SK-N-MC (cell line): ENCODE results near the gene TCF19.

Experiments used
- DNase-seq: peaks from one replicate; pipeline ENCODE4 v3.0.0-alpha.2; 2011; ENCODE audit warnings: low read depth, low spot score
- H3K27ac ChIP-seq: fragments of 200-600 bp; sonication (generic); 2 replicates; pipeline ENCODE4 v1.5.1; 2016; ENCODE audit warnings: mixed run types
- H3K36me3 ChIP-seq: fragments of 200-600 bp; sonication (generic); 2 replicates; pipeline ENCODE4 v1.6.1; 2017; ENCODE audit warnings: antibody characterized with exemption, low read length, mixed read lengths; ENCODE audit not compliant: insufficient read depth
- H3K4me3 ChIP-seq: fragments of 200-600 bp; sonication (generic); 2 replicates; pipeline ENCODE4 v1.5.1; 2016
- H3K9ac ChIP-seq: fragments of 200-600 bp; sonication (generic); 2 replicates; pipeline ENCODE4 v1.8.0; 2017; ENCODE audit warnings: mixed run types, mixed read lengths; ENCODE audit not compliant: insufficient read length
- H3K9me3 ChIP-seq: fragments of 200-600 bp; sonication (generic); 2 replicates; pipeline ENCODE4 v1.6.1; 2017; ENCODE audit warnings: low read depth, mild to moderate bottlenecking, antibody characterized with exemption, low read length, moderate library complexity, mixed read lengths
- EZH2 ChIP-seq: fragments of 200-600 bp; sonication (generic); IDR thresholded peaks from one replicate; pipeline ENCODE4 v1.6.1; 2017; ENCODE audit warnings: antibody characterized with exemption
- FOXP2 ChIP-seq: optimal IDR thresholded peaks from 2 replicates; pipeline ENCODE3; 2011; ENCODE audit warnings: mild to moderate bottlenecking, moderate library complexity; ENCODE audit not compliant: insufficient read depth; ENCODE audit errors: extremely low read length, control extremely low read depth
- POLR2AphosphoS5 ChIP-seq: IDR thresholded peaks from 2 replicates; pipeline ENCODE4 v1.6.1; 2012; ENCODE audit warnings: mild to moderate bottlenecking, low read depth, low read length, borderline replicate concordance

Gene TCF19

DNA sequence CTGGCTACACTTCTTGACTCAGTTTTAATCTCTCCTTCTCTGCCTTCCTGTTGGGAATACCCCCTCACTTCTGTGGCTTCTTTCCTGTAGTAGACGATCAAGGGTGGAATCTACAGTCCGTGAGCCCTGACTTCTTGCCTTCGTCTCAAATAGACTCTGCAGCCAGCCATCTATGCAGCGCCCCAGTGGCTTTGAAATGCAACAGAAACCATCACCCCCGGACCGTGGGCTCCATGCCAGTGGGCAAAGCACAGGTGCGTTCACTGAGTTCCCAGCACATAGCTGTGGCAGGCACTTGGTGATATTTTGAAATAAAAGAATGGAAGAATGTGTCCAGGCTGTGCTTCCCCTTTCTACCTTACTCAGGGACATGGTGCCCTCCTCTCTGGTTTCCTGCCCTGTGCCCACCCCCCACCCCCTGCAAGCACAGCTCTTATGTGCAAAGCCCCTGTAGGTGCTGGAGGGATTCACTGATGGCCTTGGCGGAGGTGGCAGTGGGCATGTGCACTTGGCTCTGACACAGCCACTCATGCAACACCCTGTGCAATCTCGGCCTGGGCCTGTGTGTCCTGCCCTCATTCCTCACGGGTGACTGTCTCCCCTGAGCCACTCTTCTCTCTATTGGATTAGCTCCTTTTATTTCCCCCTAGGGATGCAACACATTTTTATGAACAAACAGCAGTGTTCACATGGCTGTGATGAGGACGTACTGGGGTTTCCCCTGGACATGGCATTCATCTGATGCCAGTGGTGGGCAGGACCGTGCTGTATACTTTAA is 32.6 kb upstream of the TCF19 start:
- H3K9me3 ChIP-seq, result no peaks in the 10 kb centered on the region
- no peak for DNase-seq
- H3K4me3 ChIP-seq, result no peak overlapping the region
- H3K36me3 ChIP-seq, result no peaks in the 10 kb centered on the region
- H3K27ac ChIP-seq, result no peak overlapping the region
- TF ChIP-seq EZH2, result no peak
- TF ChIP-seq POLR2AphosphoS5, result no peak
- TF ChIP-seq FOXP2, result no peak
- no peak overlapping the region for H3K9ac ChIP-seq

DNA sequence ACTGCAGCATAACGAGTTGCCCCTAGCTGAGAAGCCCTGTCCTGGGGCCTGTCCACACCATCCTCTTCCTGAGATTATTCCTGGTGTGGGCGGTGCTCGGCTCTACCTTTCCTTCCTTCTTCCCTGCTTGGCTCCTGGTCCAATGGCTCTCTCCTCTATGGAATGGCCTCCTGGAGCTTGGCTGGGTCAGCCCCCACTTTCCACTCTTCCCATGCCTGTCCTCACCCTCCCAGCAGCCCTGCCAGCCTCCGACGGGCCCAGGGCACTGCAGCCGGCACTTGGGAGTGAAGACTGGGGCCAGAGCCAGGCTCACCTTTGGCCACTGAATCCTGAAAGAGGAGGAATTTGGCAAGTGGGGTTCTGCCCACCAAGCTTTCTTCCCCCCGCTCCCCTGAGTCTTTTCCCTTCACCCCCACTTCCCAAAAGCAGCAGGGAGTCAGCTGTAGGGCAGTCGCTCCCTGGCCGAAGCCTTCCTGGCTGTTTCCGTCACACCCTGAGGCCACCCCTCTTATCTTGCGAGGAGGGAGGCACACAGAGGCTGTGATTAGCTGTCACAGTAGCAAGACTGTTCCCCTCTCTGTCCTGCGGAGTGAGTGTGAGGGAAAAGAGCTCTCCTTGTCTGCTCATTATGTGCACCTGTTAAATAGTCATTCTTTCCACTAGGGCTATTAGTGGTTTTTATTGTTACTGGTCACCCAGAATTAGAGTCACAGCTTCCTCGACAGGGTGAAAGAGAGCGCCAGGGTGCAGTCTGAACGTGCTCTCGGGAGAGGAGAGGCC is 31.8 kb upstream of the TCF19 start:
- TF ChIP-seq POLR2AphosphoS5 (no peak), FOXP2 (no peak), EZH2 (no peak)
- no peaks in the 10 kb centered on the region for H3K36me3 ChIP-seq
- no peak overlapping the region for H3K9ac ChIP-seq
- H3K4me3 ChIP-seq, result no peak overlapping the region
- no peak overlapping the region for H3K27ac ChIP-seq
- no peak for DNase-seq
- no peaks in the 10 kb centered on the region for H3K9me3 ChIP-seq

DNA sequence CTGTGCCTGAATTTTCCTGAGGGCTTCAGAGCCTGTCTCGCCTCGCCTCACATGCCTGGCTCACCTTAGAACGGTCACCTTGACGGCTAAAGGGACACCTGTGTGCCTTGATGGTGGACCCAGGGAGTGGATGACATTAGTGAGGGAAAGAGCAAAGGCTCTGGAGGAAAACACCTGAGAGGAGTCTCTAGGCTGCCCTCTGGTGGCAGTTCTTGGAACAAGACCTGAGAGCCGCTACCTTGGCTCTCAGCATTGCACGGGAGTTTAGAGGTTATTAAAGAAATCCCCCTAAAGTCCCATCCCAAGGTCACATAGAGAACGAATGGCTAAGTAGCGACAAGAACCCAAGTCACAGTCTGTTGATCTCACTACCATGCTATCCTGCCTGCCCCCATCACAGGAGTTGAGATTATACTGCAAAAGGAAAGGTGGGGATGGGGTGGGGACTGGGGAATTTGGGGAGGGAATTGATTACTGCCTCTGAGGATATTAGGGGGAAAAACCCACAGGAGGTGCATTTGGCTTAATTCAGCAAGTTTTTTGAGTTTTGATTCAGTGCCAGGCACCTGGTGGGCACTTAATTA is 30.2 kb upstream of the TCF19 start:
- no peak overlapping the region for H3K9ac ChIP-seq

DNA sequence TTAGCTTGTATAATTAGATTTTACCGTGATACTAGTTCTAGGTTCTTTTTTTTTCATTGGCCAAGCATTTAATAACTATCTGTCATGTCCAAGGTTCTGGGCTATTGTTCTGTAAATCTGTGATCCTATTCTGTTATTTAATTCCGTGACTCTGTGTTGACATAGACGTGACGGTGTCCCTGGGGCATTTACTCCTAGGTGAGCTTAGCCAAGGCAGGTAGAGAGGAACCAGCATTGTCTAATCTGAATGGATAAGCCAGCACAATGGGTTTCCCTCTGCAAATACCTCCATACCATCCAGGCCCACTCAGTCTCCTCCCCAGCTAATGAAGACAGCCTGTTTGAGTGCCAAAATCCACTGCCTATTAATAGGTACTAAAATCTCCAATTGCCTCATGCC is 29.3 kb upstream of the TCF19 start:
- DNase-seq, result no peak
- no peak overlapping the region for H3K27ac ChIP-seq
- no peak overlapping the region for H3K9ac ChIP-seq
- no peak overlapping the region for H3K4me3 ChIP-seq
- no peaks in the 10 kb centered on the region for H3K36me3 ChIP-seq
- no peak for TF ChIP-seq EZH2
- no peak for TF ChIP-seq FOXP2
- TF ChIP-seq POLR2AphosphoS5, result no peak
- H3K9me3 ChIP-seq, result no peaks in the 10 kb centered on the region

More for the DNA sequence above, 30.2 kb upstream of the TCF19 start:
- H3K27ac ChIP-seq, result no peak overlapping the region
- no peak overlapping the region for H3K4me3 ChIP-seq
- no peak for TF ChIP-seq FOXP2
- no peak for TF ChIP-seq POLR2AphosphoS5
- no peak for TF ChIP-seq EZH2
- no peaks in the 10 kb centered on the region for H3K9me3 ChIP-seq
- DNase-seq, result no peak
- no peaks in the 10 kb centered on the region for H3K36me3 ChIP-seq

DNA sequence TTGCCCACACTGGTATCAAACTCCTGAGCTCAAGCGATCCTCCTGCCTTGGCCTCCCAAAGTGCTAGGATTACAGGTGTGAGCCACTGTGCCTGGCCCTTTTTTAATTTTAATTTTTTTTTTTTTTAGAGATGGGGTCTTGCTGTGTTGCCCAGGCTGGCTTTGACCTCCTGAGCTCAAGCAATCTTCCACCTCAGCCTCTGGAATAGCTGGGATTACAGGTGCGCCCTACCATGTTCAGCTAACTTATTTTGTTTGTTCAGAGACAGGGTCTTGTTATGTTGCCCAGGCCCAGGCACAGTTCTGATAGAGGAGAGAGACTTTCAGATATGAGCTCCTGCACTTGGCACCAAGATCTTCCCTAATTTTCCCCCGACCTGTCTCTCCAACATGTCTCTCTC is 27.6 kb upstream of the TCF19 start:
- no peak overlapping the region for H3K9ac ChIP-seq
- TF ChIP-seq FOXP2, result no peak
- no peak for TF ChIP-seq POLR2AphosphoS5
- TF ChIP-seq EZH2, result no peak
- no peak for DNase-seq
- no peak overlapping the region for H3K4me3 ChIP-seq
- no peak overlapping the region for H3K27ac ChIP-seq
- H3K9me3 ChIP-seq, result no peaks in the 10 kb centered on the region
- H3K36me3 ChIP-seq, result no peaks in the 10 kb centered on the region

DNA sequence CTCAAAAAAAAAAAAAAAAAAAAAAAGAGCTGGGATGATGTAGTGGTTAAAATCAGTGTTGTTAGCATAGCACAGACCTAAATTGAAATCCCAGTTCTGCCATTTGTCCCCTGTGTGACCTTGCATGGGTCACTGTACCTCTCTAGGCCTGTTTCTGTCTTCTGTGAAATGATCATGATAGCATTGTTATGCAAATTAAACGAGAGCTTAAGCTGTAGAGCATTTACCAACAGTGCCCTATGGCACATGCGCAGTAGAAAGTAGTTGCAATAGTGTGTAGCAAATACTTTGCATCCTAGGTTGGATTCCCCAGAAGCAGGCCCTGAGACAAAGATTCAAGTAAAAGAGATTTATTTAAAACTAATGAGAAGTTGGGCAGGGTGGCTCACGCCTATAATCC is 26.8 kb upstream of the TCF19 start:
- DNase-seq, result no peak
- H3K9ac ChIP-seq, result no peak overlapping the region
- TF ChIP-seq EZH2 (no peak), POLR2AphosphoS5 (no peak), FOXP2 (no peak)
- H3K27ac ChIP-seq, result no peak overlapping the region
- no peaks in the 10 kb centered on the region for H3K9me3 ChIP-seq
- no peak overlapping the region for H3K4me3 ChIP-seq
- no peaks in the 10 kb centered on the region for H3K36me3 ChIP-seq

DNA sequence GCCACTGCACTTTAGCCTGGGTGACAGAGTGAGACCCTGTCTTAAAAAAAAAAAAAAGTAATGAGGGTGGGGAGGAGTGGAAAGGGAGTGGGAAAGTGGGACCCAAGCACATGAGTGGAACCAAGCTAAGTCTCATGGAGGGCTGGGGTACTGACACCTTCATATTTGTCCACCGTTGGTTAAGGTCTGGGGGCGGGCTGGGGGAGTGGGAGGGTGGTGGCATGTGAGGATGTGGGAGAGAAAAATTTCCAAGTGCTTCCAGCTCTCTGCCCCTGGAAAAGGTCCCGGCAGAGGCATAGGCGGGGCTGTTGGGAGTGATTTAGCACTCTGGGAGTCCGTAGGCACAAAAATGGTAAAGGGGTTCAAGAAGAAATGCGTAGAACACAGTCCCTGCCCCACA is 25.6 kb upstream of the TCF19 start:
- no peak overlapping the region for H3K9ac ChIP-seq
- no peak overlapping the region for H3K27ac ChIP-seq
- H3K4me3 ChIP-seq, result no peak overlapping the region
- DNase-seq, result no peak
- H3K9me3 ChIP-seq, result no peaks in the 10 kb centered on the region
- no peaks in the 10 kb centered on the region for H3K36me3 ChIP-seq
- TF ChIP-seq FOXP2 (no peak), EZH2 (no peak), POLR2AphosphoS5 (no peak)

DNA sequence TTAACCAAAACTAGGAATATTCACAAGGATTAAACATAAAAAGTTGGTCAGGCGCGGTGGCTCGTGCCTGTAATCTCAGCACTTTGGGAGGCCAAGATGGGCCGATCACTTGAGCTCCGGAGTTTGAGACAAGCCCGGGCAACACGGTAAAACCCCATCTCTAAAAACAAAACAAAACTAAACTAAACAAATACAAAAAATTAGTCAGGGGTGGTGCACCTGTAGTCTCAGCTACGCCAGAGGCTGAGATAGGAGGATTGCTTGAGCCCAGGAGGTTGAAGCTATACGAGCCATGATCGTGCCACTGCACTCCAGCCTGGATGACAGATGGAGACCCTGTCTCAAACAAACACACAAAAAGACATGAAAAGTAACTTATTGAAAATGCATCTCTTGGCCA is 22.7 kb upstream of the TCF19 start:
- DNase-seq, result no peak

More for the DNA sequence above, 22.7 kb upstream of the TCF19 start:
- Histone ChIP-seq H3K9ac (no peak overlapping the region), H3K36me3 (no peaks in the 10 kb centered on the region), H3K4me3 (no peak overlapping the region), H3K27ac (no peak overlapping the region), H3K9me3 (no peaks in the 10 kb centered on the region)
- TF ChIP-seq EZH2 (no peak), POLR2AphosphoS5 (no peak), FOXP2 (no peak)
